Left ventricle myocardium inferior (tissue), 1 donor: ENCODE results near the gene FHIT. TPM values are rescaled to one million over a fixed set of nuclear protein-coding genes. Genes with fewer than 3 reads are reported as not detected.

Source experiments
- DNase-seq: peaks from one replicate; pipeline ENCODE4 v3.0.0-alpha.2; 2020
- H3K27ac ChIP-seq: fragments of 200-600 bp; replicated peaks from 2 replicates; pipeline ENCODE4 v1.8.0; 2021
- H3K27me3 ChIP-seq: fragments of 200-600 bp; 2 replicates; pipeline ENCODE4 v1.8.0; 2021; ENCODE audit warnings: low read depth
- H3K36me3 ChIP-seq: fragments of 200-600 bp; 2 replicates; pipeline ENCODE4 v1.8.0; 2021
- H3K4me1 ChIP-seq: fragments of 200-600 bp; 2 replicates; pipeline ENCODE4 v1.8.0; 2021
- H3K4me3 ChIP-seq: fragments of 200-600 bp; 2 replicates; pipeline ENCODE4 v1.8.0; 2021; ENCODE audit warnings: mild to moderate bottlenecking, moderate library complexity
- H3K9me3 ChIP-seq: fragments of 200-600 bp; replicated peaks from 2 replicates; pipeline ENCODE4 v1.8.0; 2021
- CTCF ChIP-seq: fragments of 200-600 bp; IDR thresholded peaks from 2 replicates; pipeline ENCODE4 v1.8.0; 2021; ENCODE audit warnings: antibody characterized with exemption, mild to moderate bottlenecking, borderline replicate concordance
- intact Hi-C: fragments of 100-400 bp; cut with micrococcal nuclease; formaldehyde crosslinking; loops from one replicate; pipeline ENCODE4 v1.11.0; 2022
- total RNA-seq: library from RNA; stranded (reverse); fragmentation: NEBNext Ultra II Directional; extraction: Animal tissue kit (Norgen Biotek cat#: 25700); gene quantifications from one replicate; pipeline ENCODE4 v1.2.1, GENCODE V29; 2021
- donor health status: DM: no; HTN: yes; CAD: no; lungs with severe emphysema.

FHIT gene
- total RNA-seq, 1 donor from 2014 or later = 16.0 TPM

GRCh38 chr3:59818919-59819300 is 1432.3 kb downstream of the FHIT start:
- peak overlapping the region; percentile 58 for H3K27ac ChIP-seq
- H3K36me3 ChIP-seq = no peaks in the 10 kb centered on the region
- no peaks in the 10 kb centered on the region for H3K9me3 ChIP-seq
- no peaks in the 10 kb centered on the region for H3K27me3 ChIP-seq
- DNase-seq = no peak
- peaks cover 27% of the 10 kb centered on the region for H3K4me1 ChIP-seq
- H3K4me3 ChIP-seq = peak overlapping the region; percentile 37
- no peak for TF ChIP-seq CTCF
- intact Hi-C loops = no loop called here

- DNase-seq = peak; percentile 87
- Histone ChIP-seq H3K27ac (peak overlapping the region; percentile 58), H3K27me3 (no peaks in the 10 kb centered on the region), H3K9me3 (no peaks in the 10 kb centered on the region), H3K4me3 (peak overlapping the region; percentile 37), H3K4me1 (peaks cover 24% of the 10 kb centered on the region), H3K36me3 (no peaks in the 10 kb centered on the region)
- intact Hi-C loops = no loop called here
- TF ChIP-seq CTCF = no peak
These were observed 1433.0 kb downstream of the FHIT start for GRCh38 chr3:59818033-59818918.

- no peak overlapping the region for H3K27ac ChIP-seq
These were observed 1433.7 kb downstream of the FHIT start for GRCh38 chr3:59817511-59817910.

GRCh38 chr3:59816312-59816711 is 1434.9 kb downstream of the FHIT start:
- Histone ChIP-seq H3K9me3 (no peaks in the 10 kb centered on the region), H3K4me3 (no peak overlapping the region), H3K27me3 (no peaks in the 10 kb centered on the region), H3K36me3 (no peaks in the 10 kb centered on the region), H3K27ac (no peak overlapping the region), H3K4me1 (peaks cover 36% of the 10 kb centered on the region)
- TF ChIP-seq CTCF = no peak
- DNase-seq = no peak
- intact Hi-C loops = no loop called here

More at GRCh38 chr3:59817511-59817910, 1433.7 kb downstream of the FHIT start:
- Histone ChIP-seq H3K27me3 (no peaks in the 10 kb centered on the region), H3K4me3 (no peak overlapping the region), H3K36me3 (no peaks in the 10 kb centered on the region), H3K9me3 (no peaks in the 10 kb centered on the region), H3K4me1 (peaks cover 27% of the 10 kb centered on the region)
- intact Hi-C loops = no loop called here
- DNase-seq = no peak
- TF ChIP-seq CTCF = no peak

- H3K27me3 ChIP-seq = no peaks in the 10 kb centered on the region
- no peak overlapping the region for H3K4me3 ChIP-seq
- H3K9me3 ChIP-seq = no peaks in the 10 kb centered on the region
- peaks cover 39% of the 10 kb centered on the region for H3K4me1 ChIP-seq
- peak overlapping the region; percentile 6 for H3K27ac ChIP-seq
- intact Hi-C loops = no loop called here
- DNase-seq = no peak
- no peak for TF ChIP-seq CTCF
- no peaks in the 10 kb centered on the region for H3K36me3 ChIP-seq
These were observed 1438.1 kb downstream of the FHIT start for GRCh38 chr3:59813148-59813538.
